ENCODE data around the gene CCS. TPM values are rescaled to one million over a fixed set of nuclear protein-coding genes. Genes with fewer than 3 reads are reported as not detected.

The CCS gene
- total RNA-seq, 1 donor from 2014 or later, result 34.2 TPM

GRCh38 chr11:66589996-66590675 lies 2.8 kb upstream of the CCS start:
- no peak for TF ChIP-seq CTCF (IDR thresholded peaks at IDR 0.05)
- DNase-seq (ENCODE audit: low spot score), result no peak
- Mint-ChIP-seq H3K27ac (ENCODE audit: unreplicated experiment) (no peak overlapping the region), H3K4me1 (ENCODE audit: low read depth) (peaks cover 18% of the 10 kb centered on the region), H3K9me3 (ENCODE audit: low read depth) (no peaks in the 10 kb centered on the region), H3K27me3 (ENCODE audit: low read depth) (no peaks in the 10 kb centered on the region), H3K36me3 (ENCODE audit: low read depth) (no peaks in the 10 kb centered on the region), H3K4me3 (ENCODE audit: unreplicated experiment) (no peak overlapping the region)

DNA sequence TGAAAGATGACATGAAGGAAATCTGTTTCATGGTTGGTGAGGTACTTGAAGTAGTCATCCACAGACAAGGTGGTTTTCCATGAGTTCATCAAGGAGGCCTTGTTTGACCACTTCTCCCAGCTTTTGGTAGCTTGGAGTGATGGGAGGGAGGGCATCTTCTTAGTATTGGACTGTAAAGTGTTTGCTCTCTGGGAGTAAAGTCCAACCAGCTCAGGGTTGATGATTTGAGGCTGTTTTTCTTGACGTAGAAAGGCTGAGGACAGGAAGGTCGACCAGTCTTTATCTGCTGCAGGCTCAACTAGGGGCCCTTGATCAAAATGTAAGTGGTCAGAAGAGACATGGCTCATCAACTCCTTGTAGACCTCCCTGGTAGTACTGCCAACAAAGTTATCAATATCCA lies 1.8 kb upstream of the CCS start:
- no peak for TF ChIP-seq CTCF (IDR thresholded peaks at IDR 0.05)
- Mint-ChIP-seq H3K27ac (ENCODE audit: unreplicated experiment) (no peak overlapping the region), H3K4me3 (ENCODE audit: unreplicated experiment) (no peak overlapping the region), H3K27me3 (ENCODE audit: low read depth) (no peaks in the 10 kb centered on the region), H3K36me3 (ENCODE audit: low read depth) (no peaks in the 10 kb centered on the region), H3K9me3 (ENCODE audit: low read depth) (no peaks in the 10 kb centered on the region), H3K4me1 (ENCODE audit: low read depth) (peaks cover 25% of the 10 kb centered on the region)
- DNase-seq (ENCODE audit: low spot score), result no peak

DNA sequence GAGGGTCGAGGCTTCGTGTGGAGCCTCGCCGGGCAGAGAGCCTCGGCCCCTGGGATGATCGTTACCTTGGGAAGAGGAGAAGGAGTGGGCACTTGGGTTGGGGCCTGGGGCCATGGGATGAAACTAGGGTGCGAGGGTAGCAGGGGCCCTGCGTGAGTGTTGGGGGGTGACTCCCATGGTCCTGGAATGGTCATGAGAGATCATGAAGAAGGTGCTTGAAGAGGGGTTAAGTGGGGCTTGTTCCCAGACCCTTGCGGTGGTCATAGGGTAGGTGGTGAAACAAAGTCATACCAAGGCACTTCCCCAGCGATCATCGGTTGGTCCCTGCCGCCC lies 284 bp downstream of the CCS start:
- DNase-seq (ENCODE audit: low spot score), result no peak
- peak overlapping the region; percentile 99 for H3K27ac Mint-ChIP-seq (ENCODE audit: unreplicated experiment)
- no peaks in the 10 kb centered on the region for H3K36me3 Mint-ChIP-seq (ENCODE audit: low read depth)
- H3K9me3 Mint-ChIP-seq (ENCODE audit: low read depth), result no peaks in the 10 kb centered on the region
- H3K4me1 Mint-ChIP-seq (ENCODE audit: low read depth), result peaks cover 25% of the 10 kb centered on the region
- no peaks in the 10 kb centered on the region for H3K27me3 Mint-ChIP-seq (ENCODE audit: low read depth)
- peak overlapping the region; percentile 100 for H3K4me3 Mint-ChIP-seq (ENCODE audit: unreplicated experiment)
- no peak for TF ChIP-seq CTCF (IDR thresholded peaks at IDR 0.05)

DNA sequence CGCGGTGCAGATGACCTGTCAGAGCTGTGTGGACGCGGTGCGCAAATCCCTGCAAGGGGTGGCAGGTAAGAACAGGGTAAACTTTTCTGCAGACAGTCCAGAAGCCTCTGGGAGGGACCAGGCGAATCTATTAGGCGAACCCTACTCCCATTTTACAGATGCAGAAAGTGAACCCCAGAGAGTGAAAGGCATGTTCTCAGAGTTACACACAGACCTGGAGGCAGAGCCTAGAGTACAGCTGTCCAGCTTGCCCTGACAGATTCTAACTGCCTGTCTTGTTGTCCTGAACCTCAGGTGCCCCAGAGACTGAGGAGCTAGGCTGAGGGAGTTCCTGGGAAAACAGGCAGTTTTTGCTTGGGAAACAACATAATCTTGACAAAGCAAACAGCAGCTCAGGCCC lies 665 bp downstream of the CCS start:
- no peak for DNase-seq (ENCODE audit: low spot score)
- peak overlapping the region; percentile 100 for H3K4me3 Mint-ChIP-seq (ENCODE audit: unreplicated experiment)
- no peak for TF ChIP-seq CTCF (IDR thresholded peaks at IDR 0.05)
- H3K4me1 Mint-ChIP-seq (ENCODE audit: low read depth), result peaks cover 25% of the 10 kb centered on the region
- H3K27me3 Mint-ChIP-seq (ENCODE audit: low read depth), result no peaks in the 10 kb centered on the region
- H3K36me3 Mint-ChIP-seq (ENCODE audit: low read depth), result no peaks in the 10 kb centered on the region
- H3K9me3 Mint-ChIP-seq (ENCODE audit: low read depth), result no peaks in the 10 kb centered on the region
- peak overlapping the region; percentile 99 for H3K27ac Mint-ChIP-seq (ENCODE audit: unreplicated experiment)

DNA sequence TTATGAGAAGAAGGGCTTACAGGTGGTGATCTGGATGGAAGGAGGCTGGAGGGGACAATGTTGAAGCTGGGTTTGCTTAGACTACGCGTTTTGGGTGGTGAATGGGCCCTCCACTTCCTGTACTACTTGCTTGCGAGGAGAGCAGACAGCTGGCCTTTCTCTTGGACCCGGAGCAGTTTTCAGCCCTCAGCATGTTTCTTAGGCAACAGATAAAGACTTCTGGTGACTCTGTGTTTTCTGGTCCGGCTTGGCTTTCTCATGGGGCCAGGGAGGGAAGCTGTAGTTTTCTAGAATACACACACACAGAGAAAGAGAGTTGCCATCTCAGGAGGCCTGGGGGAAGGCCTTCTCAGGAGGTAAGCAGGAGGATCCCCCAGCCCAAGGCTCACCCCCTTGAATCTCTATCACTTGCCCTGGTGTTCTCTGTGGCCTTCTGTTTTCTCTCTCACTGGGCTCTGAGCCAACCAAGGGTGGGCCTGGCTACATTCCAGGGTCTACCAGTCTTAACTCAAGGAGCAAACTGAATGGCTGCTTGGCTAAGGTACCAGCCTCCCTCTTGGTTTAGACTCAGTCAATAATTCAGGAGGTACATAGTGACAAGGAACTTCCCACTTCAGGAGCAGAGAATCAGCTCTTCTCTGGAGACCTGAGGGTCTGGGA lies 2.4 kb downstream of the CCS start:
- no peaks in the 10 kb centered on the region for H3K9me3 Mint-ChIP-seq (ENCODE audit: low read depth)
- DNase-seq (ENCODE audit: low spot score), result no peak
- H3K4me1 Mint-ChIP-seq (ENCODE audit: low read depth), result peaks cover 26% of the 10 kb centered on the region
- peak overlapping the region; percentile 11 for H3K4me3 Mint-ChIP-seq (ENCODE audit: unreplicated experiment)
- no peaks in the 10 kb centered on the region for H3K27me3 Mint-ChIP-seq (ENCODE audit: low read depth)
- peak overlapping the region; percentile 73 for H3K27ac Mint-ChIP-seq (ENCODE audit: unreplicated experiment)
- H3K36me3 Mint-ChIP-seq (ENCODE audit: low read depth), result peaks cover 3% of the 10 kb centered on the region
- TF ChIP-seq CTCF (IDR thresholded peaks at IDR 0.05), result no peak
